Activated naive CD4-positive, alpha-beta T cell treated with anti-CD3 and anti-CD28 coated beads for 36 hours (primary cell): Measurements from ENCODE around the gene NEK6. TPM values are rescaled to one million over a fixed set of nuclear protein-coding genes. Genes with fewer than 3 reads are reported as not detected.

ENCODE experiments used
- CTCF ChIA-PET: fragments of 350-600 bp; sonication (Branson Sonifier 250); formaldehyde crosslinking; loops from one replicate; lab custom pipeline; 2021; ENCODE audit warnings: antibody characterized with exemption; lab: Charles Lee
- DNase-seq: peaks from one replicate; pipeline ENCODE4 v3.0.0-alpha.2; 2020
- H3K27ac Mint-ChIP-seq: one replicate; pipeline ENCODE4 v1.8.0; 2021; ENCODE audit warnings: mild to moderate bottlenecking, mixed read lengths
- H3K27me3 Mint-ChIP-seq: one replicate; pipeline ENCODE4 v1.8.0; 2021; ENCODE audit warnings: low read depth, mixed read lengths
- H3K36me3 Mint-ChIP-seq: one replicate; pipeline ENCODE4 v1.8.0; 2021; ENCODE audit warnings: low read depth, mixed read lengths
- H3K4me1 Mint-ChIP-seq: one replicate; pipeline ENCODE4 v1.8.0; 2021; ENCODE audit warnings: low read depth, mixed read lengths
- H3K4me3 Mint-ChIP-seq: one replicate; pipeline ENCODE4 v1.8.0; 2021; ENCODE audit warnings: mild to moderate bottlenecking, moderate library complexity, mixed read lengths
- H3K9me3 Mint-ChIP-seq: one replicate; pipeline ENCODE4 v1.8.0; 2021; ENCODE audit warnings: mixed read lengths
- intact Hi-C: fragments of 100-400 bp; cut with micrococcal nuclease; formaldehyde crosslinking; loops from one replicate; pipeline ENCODE4 v1.15.1; 2023
- total RNA-seq, 2 experiments: library from RNA; stranded (reverse); gene quantifications; one replicate each; pipeline ENCODE4 v1.2.3, GENCODE V29; 2021

NEK6 gene
- total RNA-seq, 2 experiments from 2014 or later: 0.89 to 1.5 TPM

GRCh38 chr9:124355039-124355940, 97.5 kb downstream of the NEK6 start:
- no peaks in the 10 kb centered on the region for H3K27me3 Mint-ChIP-seq
- no peak overlapping the region for H3K4me3 Mint-ChIP-seq
- H3K4me1 Mint-ChIP-seq: peaks cover 10% of the 10 kb centered on the region
- intact Hi-C loops: no loop called here
- peaks cover 14% of the 10 kb centered on the region for H3K36me3 Mint-ChIP-seq
- peak overlapping the region; percentile 22 for H3K27ac Mint-ChIP-seq
- H3K9me3 Mint-ChIP-seq: no peaks in the 10 kb centered on the region
- DNase-seq: no peak
- CTCF ChIA-PET: interaction anchor here (1.7 kb wide), 1 partner anchor 229 kb away, joined by 3 read pairs; no protein-coding TSS in a partner anchor

- intact Hi-C loops: no loop called here
- no peaks in the 10 kb centered on the region for H3K9me3 Mint-ChIP-seq
- no peaks in the 10 kb centered on the region for H3K27me3 Mint-ChIP-seq
- H3K4me1 Mint-ChIP-seq: peaks cover 17% of the 10 kb centered on the region
- H3K36me3 Mint-ChIP-seq: peaks cover 11% of the 10 kb centered on the region
- CTCF ChIA-PET: interaction anchor here (1.7 kb wide), 1 partner anchor 230 kb away, joined by 3 read pairs; no protein-coding TSS in a partner anchor
- DNase-seq: no peak
- peak overlapping the region; percentile 22 for H3K27ac Mint-ChIP-seq
- H3K4me3 Mint-ChIP-seq: no peak overlapping the region
Measured at GRCh38 chr9:124355941-124356744, 98.4 kb downstream of the NEK6 start.

- Mint-ChIP-seq H3K4me3 (no peak overlapping the region), H3K36me3 (peaks cover 9% of the 10 kb centered on the region), H3K9me3 (no peaks in the 10 kb centered on the region), H3K4me1 (peaks cover 17% of the 10 kb centered on the region), H3K27ac (peak overlapping the region; percentile 38), H3K27me3 (no peaks in the 10 kb centered on the region)
- CTCF ChIA-PET: interaction anchor here (1.7 kb wide), 1 partner anchor 230 kb away, joined by 3 read pairs; no protein-coding TSS in a partner anchor
- intact Hi-C loops: no loop called here
- DNase-seq: no peak
Measured at GRCh38 chr9:124356745-124357390, 99.1 kb downstream of the NEK6 start.

GRCh38 chr9:124357721-124358361, 100.1 kb downstream of the NEK6 start:
- Mint-ChIP-seq H3K27ac (no peak overlapping the region), H3K4me1 (peaks cover 18% of the 10 kb centered on the region), H3K9me3 (no peaks in the 10 kb centered on the region), H3K4me3 (no peak overlapping the region), H3K36me3 (peaks cover under 1% of the 10 kb centered on the region), H3K27me3 (no peaks in the 10 kb centered on the region)
- no peak for DNase-seq
- intact Hi-C loops: no loop called here
- CTCF ChIA-PET: no interaction called here

- CTCF ChIA-PET: no interaction called here
- H3K4me1 Mint-ChIP-seq: peaks cover 23% of the 10 kb centered on the region
- H3K27ac Mint-ChIP-seq: no peak overlapping the region
Measured at GRCh38 chr9:124358631-124359030, 100.9 kb downstream of the NEK6 start.

GRCh38 chr9:124359426-124359825, 101.7 kb downstream of the NEK6 start:
- H3K9me3 Mint-ChIP-seq: no peaks in the 10 kb centered on the region
- CTCF ChIA-PET: no interaction called here
- peaks cover 23% of the 10 kb centered on the region for H3K4me1 Mint-ChIP-seq
- no peaks in the 10 kb centered on the region for H3K27me3 Mint-ChIP-seq
- H3K4me3 Mint-ChIP-seq: no peak overlapping the region
- intact Hi-C loops: no loop called here
- no peak for DNase-seq
- no peak overlapping the region for H3K27ac Mint-ChIP-seq
- peaks cover 2% of the 10 kb centered on the region for H3K36me3 Mint-ChIP-seq

More at GRCh38 chr9:124358631-124359030, 100.9 kb downstream of the NEK6 start:
- Mint-ChIP-seq H3K36me3 (peaks cover 2% of the 10 kb centered on the region), H3K27me3 (no peaks in the 10 kb centered on the region), H3K4me3 (no peak overlapping the region), H3K9me3 (no peaks in the 10 kb centered on the region)
- DNase-seq: no peak
- intact Hi-C loops: no loop called here

GRCh38 chr9:124359855-124360678, 102.3 kb downstream of the NEK6 start:
- Mint-ChIP-seq H3K27me3 (no peaks in the 10 kb centered on the region), H3K27ac (no peak overlapping the region), H3K4me3 (no peak overlapping the region), H3K36me3 (peaks cover 3% of the 10 kb centered on the region), H3K9me3 (no peaks in the 10 kb centered on the region), H3K4me1 (peaks cover 27% of the 10 kb centered on the region)
- intact Hi-C loops: no loop called here
- CTCF ChIA-PET: interaction anchor here (0.5 to 1.5 kb wide), 2 partner anchors 28 to 1118 kb away, joined by 3 to 5 read pairs; no protein-coding TSS in a partner anchor
- no peak for DNase-seq

GRCh38 chr9:124361128-124361527, 103.4 kb downstream of the NEK6 start:
- H3K9me3 Mint-ChIP-seq: no peaks in the 10 kb centered on the region
- H3K4me1 Mint-ChIP-seq: peaks cover 31% of the 10 kb centered on the region
- no peak for DNase-seq
- H3K27ac Mint-ChIP-seq: no peak overlapping the region
- H3K27me3 Mint-ChIP-seq: no peaks in the 10 kb centered on the region
- peaks cover 8% of the 10 kb centered on the region for H3K36me3 Mint-ChIP-seq
- H3K4me3 Mint-ChIP-seq: no peak overlapping the region
- intact Hi-C loops: no loop called here
- CTCF ChIA-PET: interaction anchor here (0.5 to 1.5 kb wide), 3 partner anchors 15 to 1119 kb away, joined by 3 to 5 read pairs (median 3); no protein-coding TSS in a partner anchor

GRCh38 chr9:124363326-124364096, 105.8 kb downstream of the NEK6 start:
- peaks cover 45% of the 10 kb centered on the region for H3K4me1 Mint-ChIP-seq
- H3K4me3 Mint-ChIP-seq: no peak overlapping the region
- no peak for DNase-seq
- H3K27me3 Mint-ChIP-seq: no peaks in the 10 kb centered on the region
- no peaks in the 10 kb centered on the region for H3K9me3 Mint-ChIP-seq
- H3K36me3 Mint-ChIP-seq: peaks cover 10% of the 10 kb centered on the region
- CTCF ChIA-PET: interaction anchor here (0.7 to 1.8 kb wide), 2 partner anchors 237 to 1766 kb away, joined by 3 to 7 read pairs; no protein-coding TSS in a partner anchor
- intact Hi-C loops: no loop called here
- no peak overlapping the region for H3K27ac Mint-ChIP-seq

GRCh38 chr9:124364141-124364540, 106.4 kb downstream of the NEK6 start:
- DNase-seq: no peak
- no peaks in the 10 kb centered on the region for H3K9me3 Mint-ChIP-seq
- H3K4me3 Mint-ChIP-seq: no peak overlapping the region
- CTCF ChIA-PET: no interaction called here
- no peak overlapping the region for H3K27ac Mint-ChIP-seq
- peaks cover 10% of the 10 kb centered on the region for H3K36me3 Mint-ChIP-seq
- no peaks in the 10 kb centered on the region for H3K27me3 Mint-ChIP-seq
- peaks cover 45% of the 10 kb centered on the region for H3K4me1 Mint-ChIP-seq
- intact Hi-C loops: no loop called here
